EH (cell line): Measurements from ENCODE around the gene BOD1L1.
A peak's percentile ranks its signal among the peaks of the same experiment; 100 is the strongest.

Experiments used
- DNase-seq: peaks from one replicate; pipeline ENCODE4 v3.0.0-alpha.2; 2015; ENCODE audit warnings: low read depth

BOD1L1 gene

DNA sequence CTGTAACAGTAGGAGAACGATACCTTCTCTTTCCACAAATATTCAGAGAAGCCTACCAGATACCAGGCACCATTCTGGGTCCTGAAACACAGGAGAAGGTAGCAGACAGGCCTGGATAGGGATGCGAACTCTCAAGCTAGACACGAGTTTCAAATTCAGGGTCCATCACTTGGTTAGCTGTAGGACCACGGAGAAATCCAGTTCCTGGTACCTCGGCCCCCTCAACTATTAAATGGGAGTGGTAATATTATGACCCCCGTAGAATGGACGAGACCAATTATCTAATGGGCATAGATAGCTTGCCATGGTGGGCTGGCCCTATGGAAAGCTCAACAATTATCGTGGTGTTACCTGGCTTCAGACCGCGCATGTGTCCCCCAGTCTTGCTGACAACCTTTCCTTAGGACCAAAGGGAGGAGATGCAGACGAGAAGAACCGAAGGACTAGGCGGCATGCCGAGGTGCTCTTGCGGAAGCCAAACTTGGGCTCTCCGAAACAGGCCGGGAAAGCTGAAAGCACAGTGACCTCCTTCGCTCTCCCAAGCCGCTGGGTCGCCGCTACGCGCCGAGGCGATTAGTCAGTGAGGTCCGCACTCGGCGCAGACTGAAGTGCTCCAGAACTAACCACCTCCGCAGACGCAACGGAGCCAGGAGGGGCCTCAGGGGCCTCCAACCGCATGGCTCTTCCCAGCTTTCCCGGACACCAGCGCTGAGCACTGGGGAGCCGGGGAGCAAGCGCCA is 102.9 kb downstream of the BOD1L1 start:
- DNase-seq = peak; percentile 54

DNA sequence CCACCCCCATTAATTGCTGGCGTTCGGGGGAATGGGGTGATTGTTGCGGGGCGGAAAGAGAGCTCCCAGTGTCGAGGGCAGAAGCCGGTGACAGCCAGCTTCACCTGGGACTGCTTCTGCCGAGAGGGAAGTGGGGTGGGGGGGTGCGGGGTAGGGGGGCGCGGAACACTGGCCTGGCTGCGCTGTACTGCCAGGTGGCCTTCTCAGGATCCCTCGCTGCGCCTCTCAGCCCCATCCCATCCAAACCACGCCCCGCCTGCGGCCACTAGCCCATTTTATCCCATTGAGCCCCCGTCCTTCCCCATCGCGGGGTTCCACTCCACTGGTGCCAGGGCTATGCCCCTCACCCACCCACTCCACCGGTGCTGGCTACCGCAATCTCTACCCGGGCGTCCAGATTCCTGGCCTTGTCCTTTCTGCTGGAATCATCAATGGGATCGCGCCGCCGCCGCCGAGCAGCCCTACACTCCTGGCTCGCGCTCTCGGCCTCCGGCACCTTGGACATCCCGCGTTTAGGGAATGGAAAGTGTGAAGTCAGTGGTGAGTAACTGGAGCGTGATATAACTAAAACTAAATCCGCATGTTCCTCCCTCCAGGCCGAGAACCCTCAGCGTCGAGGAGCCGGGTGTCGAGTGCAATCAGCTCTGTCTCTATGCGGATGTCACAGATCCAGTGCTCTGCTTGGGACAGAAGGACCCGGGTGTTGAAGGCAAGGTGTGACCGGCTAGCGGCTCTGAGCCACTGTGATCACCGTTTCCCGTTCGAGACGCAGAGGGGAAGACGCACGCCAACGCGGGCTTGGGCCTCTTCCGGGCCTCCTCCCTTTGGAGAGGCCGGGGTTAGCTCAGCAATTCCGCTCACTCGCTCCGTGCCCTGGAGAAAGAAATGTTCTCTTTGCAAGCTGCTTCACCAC is 103.7 kb downstream of the BOD1L1 start:
- no peak for DNase-seq

DNA sequence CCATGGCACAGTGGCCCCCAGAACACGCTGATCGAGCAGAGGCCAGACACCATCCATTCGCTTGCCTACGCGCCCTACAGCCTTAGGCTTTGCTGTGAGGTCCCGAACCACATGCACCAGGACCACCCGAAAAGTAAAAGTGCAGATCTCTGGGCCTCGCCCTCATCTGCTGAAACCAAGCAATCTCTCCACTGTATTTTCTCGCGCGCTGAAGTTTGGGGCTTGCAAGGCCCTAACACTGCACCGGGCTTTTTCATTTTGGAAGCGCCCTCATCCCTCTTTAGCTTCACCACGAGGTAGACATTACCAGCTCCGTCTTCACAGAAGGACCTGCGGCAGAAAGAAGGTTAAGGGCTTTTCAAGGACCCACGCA is 104.4 kb downstream of the BOD1L1 start:
- no peak for DNase-seq

GRCh38 chr4:13522282-13523104 is 105.0 kb downstream of the BOD1L1 start:
- DNase-seq = no peak

GRCh38 chr4:13521047-13521446 is 106.5 kb downstream of the BOD1L1 start:
- no peak for DNase-seq
